ENCODE data around the gene SLC39A1.

GRCh38 chr1:153961421-153961820 is 1.9 kb downstream of the SLC39A1 start:
- TF ChIP-seq POLR2AphosphoS5 (IDR thresholded peaks at IDR 0.05; ENCODE audit: borderline replicate concordance, low read depth, low read length), result no peak
- no peak for TF ChIP-seq EZH2 (IDR thresholded peaks at IDR 0.05)
- no peak for TF ChIP-seq FOXP2 (optimal IDR thresholded peaks at IDR 0.05; ENCODE audit: control extremely low read depth, extremely low read length, insufficient read depth)

All from SK-N-MC (cell line).